Heart left ventricle (tissue), 13 donors: ENCODE measurements around the gene SEPTIN11.

Experiments
- CTCF ChIP-seq, 12 donors: fragments of 200-600 bp; sonication (generic) in 4 of 12; IDR thresholded peaks; one replicate each; pipeline versions ENCODE4 v1.5.0 to v1.8.0; 2018 to 2022; ENCODE audit warnings: antibody characterized with exemption in 12 of 12, mild to moderate bottlenecking in 5 of 12
- POLR2A ChIP-seq, 2 donors: fragments of 450-650 bp; IDR thresholded peaks; one replicate each; pipeline ENCODE4 v1.6.1; 2017; ENCODE audit warnings: antibody characterized with exemption in 2 of 2, mild to moderate bottlenecking in 2 of 2, moderate library complexity in 2 of 2
- donor health status: ischemic (EF 13 %, LVEDD 7.1; RV severe dilation, severe dysfunction).
- donor health status: DM: no; HTN: yes; CAD: no.
- donor health status: DM: no; HTN: no; CAD: no.
- donor health status: ischemic (EF 25% LVEDD 6.9; RV normal size, moderate dysfunction).
- donor health status: ischemic (EF 25% LVEDD 5.7; RV mildly dilated, moderate dysfunction).
- donor health status: ischemic (EF 35%, LVEDD 5.7; RV mildly dilated, moderate dysfunction).
- donor health status: nonischemic (EF 11% LVEDD 7.7; RV severe dilation, severe dysfunction).
- donor health status: DM: yes; HTN: yes; CAD: no.
- donor health status: PGD.
- donor health status: ischemic (EF 29% LVEDD 5.4; RV normal size, mild dysfunction).
- donor health status: nonischemic (EF 23%, LVEDD 6.1; RV moderate dilation, normal function).

GRCh38 chr4:76982638-76983584 is 33.4 kb downstream of the SEPTIN11 start:
- TF ChIP-seq POLR2A (IDR thresholded peaks at IDR 0.05) (no peak), CTCF (IDR thresholded peaks at IDR 0.05) (no peak)
